Mucosa of gallbladder (tissue), 1 donor: ENCODE data around the gene HSPBAP1. TPM values are rescaled to one million over a fixed set of nuclear protein-coding genes. Genes with fewer than 3 reads are reported as not detected.
"Not testable (repeated sequence)": the region's sequence is repeated elsewhere in the genome, so short reads cannot be mapped to it uniquely, and the experiment has no call there.

ENCODE experiments used
- DNase-seq: peaks from one replicate; pipeline ENCODE4 v3.0.0-alpha.2; 2020; ENCODE audit warnings: low spot score
- total RNA-seq: library from RNA; stranded (reverse); gene quantifications from one replicate; pipeline ENCODE4 v1.2.1, GENCODE V29; 2021
- donor health status: DM: no; HTN: no; CAD: no.

The HSPBAP1 gene
- total RNA-seq, 1 donor from 2014 or later, result 8.2 TPM

DNA sequence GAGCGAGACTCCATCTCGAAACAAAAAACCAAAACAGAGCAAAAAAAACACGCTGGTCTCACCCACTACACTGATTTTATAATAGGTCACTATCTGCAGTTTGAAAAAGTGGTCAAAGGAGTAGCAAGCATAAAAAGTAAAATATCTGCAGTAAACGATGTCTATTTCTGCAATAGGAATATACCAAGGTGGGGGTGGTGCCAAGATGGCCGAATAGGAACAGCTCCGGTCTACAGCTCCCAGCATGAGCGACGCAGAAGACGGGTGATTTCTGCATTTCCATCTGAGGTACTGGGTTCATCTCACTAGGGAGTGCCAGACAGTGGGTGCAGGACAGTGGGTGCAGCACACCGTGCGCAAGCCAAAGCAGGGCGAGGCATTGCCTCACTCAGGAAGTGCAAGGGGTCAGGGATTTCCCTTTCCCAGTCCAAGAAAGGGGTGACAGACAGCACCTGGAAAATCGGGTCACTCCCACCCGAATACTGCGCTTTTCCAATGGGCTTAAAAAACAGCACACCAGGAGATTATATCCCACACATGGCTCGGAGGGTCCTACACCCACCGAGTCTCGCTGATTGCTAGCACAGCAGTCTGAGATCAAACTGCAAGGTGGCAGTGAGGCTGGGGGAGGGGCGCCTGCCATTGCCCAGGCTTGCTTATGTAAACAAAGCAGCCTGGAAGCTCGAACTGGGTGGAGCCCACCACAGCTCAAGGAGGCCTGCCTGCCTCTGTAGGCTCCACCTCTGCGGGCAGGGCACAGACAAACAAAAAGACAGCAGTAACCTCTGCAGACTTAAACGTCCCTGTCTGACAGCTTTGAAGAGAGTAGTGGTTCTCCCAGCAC lies 60.7 kb downstream of the HSPBAP1 start:
- not testable (repeated sequence) for DNase-seq

DNA sequence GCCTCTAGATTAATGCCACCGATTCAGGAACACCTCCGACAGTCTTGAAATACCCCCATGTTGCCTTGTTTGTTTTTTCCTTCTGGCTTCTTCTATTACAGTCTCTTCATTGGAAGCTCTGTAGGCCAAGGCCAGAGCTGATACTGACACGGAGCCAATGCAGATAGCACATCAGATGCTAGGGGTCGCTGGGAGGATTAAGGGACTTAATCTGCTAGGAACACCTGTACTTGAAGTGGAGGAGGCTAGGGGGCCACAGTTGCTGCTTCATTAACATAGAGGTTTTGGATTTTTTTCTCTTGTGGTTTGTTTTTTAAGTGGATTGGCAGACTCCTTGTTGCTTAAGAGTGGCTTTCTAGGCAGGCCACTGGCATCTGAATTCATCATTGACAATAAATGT lies 63.4 kb downstream of the HSPBAP1 start:
- no peak for DNase-seq

DNA sequence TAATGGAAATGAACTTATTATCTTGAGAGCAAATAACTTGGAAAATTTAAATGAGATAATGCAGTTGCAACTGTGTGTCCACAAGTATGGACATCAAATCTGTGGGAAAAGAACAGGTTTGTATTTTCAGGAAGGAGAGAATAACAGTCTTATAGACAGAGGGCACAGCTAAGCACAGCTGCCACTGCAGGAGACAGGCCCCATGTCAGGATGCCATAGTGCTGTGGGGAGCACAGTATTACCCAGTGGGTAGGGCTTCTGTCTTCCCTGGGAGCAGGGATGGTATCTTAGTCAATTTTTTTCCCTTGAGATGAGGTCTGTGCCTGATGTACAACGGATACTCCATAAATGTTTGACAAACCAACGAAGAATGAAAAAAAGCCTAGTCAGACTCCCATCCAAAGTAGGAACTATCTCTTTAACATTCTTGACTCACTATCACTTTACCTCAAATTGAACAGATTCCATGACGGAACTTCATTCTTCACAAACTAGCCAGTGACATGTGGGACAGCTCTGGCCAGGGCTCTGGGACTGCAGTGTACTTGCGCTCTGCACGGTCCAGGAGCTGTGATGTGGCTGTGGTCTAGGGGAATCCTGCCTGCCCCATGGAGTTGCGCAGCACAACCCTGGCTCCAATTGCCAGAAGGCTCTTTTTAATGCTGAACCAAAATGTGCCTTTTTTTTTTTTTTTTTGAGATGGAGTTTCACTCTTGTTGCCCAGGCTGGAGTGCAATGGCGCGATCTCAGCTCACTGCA lies 64.7 kb downstream of the HSPBAP1 start:
- DNase-seq, result no peak

DNA sequence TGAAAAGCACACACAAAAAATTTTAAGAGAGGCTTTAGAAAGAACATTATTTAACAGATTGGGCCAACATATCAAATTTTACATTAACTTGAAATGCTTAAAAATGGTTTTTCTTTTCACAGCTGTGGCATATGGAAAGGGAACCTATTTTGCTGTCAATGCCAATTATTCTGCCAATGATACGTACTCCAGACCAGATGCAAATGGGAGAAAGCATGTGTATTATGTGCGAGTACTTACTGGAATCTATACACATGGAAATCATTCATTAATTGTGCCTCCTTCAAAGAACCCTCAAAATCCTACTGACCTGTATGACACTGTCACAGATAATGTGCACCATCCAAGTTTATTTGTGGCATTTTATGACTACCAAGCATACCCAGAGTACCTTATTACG lies 65.4 kb downstream of the HSPBAP1 start:
- no peak for DNase-seq

DNA sequence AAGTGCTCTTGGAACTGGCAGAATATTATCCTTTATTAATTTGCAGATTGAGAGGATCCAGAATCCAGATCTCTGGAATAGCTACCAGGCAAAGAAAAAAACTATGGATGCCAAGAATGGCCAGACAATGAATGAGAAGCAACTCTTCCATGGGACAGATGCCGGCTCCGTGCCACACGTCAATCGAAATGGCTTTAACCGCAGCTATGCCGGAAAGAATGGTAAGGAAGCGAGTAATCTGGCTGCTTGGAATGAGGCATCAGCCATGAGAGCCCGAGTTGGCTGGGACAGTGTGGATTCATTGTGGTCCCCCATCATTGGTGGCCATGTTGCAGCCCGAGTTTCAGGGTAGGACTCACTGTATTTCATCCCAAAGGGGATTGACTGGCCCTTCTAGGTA lies 65.9 kb downstream of the HSPBAP1 start:
- DNase-seq, result no peak

DNA sequence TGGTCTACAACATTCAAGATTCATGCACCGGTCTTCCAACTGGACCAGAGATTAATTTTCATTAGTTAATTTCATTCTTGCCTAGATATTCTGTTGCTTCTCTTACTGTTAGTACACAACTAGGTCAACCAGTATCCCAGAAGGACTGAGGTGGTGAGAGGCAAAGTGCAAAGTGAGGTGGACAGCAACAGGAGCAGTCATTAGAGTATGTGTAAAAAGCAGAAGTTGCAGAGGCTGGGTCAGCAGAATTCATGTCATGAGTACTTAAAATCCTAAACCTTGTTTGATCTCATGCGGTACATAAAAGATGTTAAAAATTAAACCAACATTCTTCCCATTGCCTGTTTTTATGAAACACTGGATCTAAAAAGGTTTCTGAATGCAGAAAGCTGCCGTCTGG lies 66.3 kb downstream of the HSPBAP1 start:
- DNase-seq, result no peak

DNA sequence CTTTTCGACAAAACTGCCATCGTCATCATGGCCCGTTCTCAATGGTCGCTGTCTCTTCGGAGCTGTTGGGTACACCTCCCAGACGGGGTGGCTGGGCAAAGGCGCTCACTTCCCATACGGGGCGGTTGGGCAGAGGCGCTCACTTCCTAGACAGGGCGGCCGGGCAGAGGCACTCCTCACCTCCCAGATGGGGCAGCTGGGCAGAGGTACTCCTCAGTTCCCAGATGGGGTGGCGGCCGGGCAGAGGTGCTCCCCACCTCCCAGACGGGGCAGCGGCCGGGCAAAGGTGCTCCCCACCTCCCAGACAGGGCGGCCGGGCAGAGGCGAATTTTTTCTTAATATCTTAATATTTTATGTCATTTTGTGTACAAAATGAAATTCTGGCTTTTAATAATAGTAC lies 68.5 kb downstream of the HSPBAP1 start:
- no peak for DNase-seq

DNA sequence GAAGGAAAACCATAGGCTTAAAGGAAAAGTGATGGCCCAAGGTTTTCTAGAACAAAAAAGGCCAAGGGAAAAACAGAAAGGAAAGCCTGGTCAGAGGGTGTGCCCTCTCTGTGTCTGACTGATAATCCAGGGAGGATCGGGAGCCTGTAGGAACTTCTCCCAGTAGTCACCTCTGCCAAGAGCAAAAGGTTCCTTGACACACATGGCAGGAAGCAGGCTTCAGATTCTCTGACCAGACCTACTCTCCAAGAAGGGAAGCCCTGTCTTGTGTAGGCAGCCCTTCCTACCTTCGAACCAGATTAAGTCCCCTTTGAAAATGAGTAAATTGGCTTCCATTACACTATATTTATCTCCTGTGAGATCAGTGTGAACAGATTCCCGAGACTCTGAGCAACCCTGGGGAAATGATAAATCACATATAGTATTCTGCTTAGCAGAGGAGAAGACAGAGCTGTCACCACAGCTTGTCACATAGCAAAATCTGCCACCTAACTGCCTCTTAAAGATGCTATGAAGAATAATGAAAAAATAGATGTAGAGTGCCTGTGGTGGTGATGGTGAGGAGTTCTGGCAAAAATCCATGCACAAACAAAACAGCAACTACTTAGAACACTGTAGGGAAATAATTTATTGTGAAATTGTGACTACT lies 74.2 kb downstream of the HSPBAP1 start:
- DNase-seq, result no peak

DNA sequence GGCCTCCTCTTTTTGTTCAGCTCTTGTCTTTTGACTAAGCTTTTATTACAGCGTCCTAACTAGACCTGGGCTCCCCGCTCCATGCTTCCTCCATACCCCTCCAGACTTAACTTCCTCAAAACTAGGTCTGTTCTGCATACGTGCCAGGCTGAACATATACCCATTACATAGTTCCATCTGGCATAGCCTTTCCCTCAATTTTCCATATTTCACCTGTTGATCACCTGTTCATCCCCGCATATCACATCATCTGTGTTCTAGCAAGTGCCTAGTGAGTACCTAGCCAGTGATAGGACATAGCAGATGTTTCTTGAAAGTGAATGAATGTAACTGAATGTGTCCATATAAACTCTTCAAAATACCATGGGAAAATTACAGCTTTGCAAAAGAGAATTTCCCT lies 77.0 kb downstream of the HSPBAP1 start:
- DNase-seq, result no peak

DNA sequence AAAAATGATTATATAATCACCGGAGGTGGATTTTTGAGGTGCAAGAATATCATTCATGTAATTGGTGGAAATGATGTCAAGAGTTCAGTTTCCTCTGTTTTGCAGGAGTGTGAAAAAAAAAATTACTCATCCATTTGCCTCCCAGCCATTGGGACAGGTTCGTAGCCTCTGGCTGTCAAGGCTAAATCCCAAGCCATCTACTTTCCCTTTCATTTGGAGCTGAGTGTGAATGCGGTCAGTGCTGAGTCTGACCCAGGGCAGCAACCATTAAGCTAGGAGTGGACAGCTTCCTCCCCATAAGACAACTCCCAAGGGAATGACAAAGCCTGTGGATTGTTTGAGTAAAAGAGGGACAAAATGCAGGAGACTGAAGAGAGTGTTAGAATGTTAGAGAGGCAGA lies 79.4 kb downstream of the HSPBAP1 start:
- DNase-seq, result no peak

DNA sequence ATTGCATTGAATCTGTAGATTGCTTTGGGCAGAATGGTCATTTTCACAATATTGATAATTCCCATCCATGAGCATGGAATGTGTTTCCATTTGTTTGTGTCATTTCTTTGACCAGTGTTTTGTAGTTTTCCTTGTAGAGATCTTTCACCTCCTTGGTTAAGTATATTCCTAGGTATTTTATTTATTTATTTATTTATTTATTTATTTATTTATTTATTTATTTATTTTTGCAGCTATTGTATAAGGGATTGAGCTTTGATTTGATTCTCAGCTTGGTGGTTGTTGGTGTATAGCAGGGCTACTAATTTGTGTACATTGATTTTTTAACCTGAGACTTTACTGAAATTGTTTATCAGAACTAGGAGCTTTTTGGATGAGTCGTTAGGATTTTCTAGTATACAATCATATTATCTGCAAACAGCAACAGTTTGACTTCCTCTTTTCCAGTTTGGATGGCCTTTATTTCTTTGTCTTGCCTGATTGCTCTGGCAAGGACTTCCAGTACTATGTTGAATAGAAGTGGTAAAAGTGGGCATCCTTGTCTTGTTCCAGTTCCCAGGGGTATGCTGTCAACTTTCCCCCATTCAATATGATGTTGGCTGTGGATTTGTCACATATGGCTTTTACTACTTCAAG lies 82.9 kb downstream of the HSPBAP1 start:
- DNase-seq, result not testable (repeated sequence)

DNA sequence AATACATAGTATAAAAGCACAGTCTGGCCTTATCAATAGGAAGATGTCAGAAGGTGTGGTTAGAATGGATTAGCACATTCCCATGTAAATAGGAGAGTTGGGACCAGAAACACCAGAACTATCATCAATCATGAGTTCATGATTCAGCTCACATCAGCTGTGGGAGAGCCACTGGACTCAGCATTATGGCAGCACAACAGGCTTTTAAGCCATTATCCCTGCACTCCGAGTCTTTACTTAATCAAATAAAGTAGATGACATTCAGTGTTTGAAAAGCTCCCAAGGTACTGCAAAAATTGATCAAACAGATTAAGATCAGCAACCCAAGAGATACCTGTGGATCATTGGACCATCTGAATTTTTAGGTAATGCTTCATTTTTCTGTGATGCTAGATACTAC lies 88.3 kb downstream of the HSPBAP1 start:
- DNase-seq, result no peak

DNA sequence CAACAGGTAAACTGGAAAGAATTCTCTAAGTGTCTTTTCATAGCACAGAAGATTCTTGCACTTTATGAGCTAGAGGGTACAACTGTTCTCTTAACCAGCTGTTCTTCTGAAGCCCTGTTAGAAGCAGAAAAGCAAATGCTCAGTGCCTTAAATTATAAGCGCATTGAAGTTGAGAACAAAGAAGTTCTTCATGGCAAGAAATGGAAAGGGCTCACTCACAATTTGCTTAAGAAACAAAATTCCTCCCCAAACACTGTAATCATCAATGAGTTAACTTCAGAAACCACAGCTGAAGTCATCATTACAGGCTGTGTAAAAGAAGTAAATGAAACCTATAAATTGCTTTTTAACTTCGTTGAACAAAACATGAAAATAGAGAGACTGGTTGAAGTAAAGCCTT lies 93.4 kb downstream of the HSPBAP1 start:
- no peak for DNase-seq

DNA sequence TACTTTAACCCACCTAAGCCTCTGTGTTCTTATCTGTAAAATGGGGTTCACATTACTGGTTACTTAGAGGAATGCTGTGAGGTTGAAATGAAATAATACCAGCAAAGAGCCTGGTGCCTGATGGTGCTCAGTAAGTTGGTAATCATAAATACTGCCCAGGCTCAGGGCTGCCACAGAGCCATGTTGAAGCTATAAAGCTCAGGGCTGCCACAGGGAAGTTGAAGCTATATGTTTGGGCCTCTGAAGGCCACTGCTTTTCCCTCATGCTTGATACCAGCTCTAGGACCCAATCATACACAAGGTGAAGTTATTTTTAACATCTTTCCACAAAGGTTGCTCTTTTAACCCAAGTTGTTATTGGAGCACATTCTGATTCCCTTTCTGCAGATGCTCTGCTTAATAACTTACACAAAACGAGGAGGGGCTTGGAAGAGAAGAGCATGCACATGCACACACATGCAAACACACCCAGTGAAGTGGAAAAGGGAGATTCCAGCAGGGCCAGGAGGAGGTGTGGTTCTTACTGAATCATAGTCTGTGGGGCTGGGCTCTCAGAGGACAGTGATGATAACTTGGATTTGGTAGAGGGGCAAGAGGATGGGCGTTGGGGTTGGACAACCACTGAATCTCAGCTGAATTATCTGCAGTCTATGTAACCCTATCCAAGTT lies 95.5 kb downstream of the HSPBAP1 start:
- no peak for DNase-seq

DNA sequence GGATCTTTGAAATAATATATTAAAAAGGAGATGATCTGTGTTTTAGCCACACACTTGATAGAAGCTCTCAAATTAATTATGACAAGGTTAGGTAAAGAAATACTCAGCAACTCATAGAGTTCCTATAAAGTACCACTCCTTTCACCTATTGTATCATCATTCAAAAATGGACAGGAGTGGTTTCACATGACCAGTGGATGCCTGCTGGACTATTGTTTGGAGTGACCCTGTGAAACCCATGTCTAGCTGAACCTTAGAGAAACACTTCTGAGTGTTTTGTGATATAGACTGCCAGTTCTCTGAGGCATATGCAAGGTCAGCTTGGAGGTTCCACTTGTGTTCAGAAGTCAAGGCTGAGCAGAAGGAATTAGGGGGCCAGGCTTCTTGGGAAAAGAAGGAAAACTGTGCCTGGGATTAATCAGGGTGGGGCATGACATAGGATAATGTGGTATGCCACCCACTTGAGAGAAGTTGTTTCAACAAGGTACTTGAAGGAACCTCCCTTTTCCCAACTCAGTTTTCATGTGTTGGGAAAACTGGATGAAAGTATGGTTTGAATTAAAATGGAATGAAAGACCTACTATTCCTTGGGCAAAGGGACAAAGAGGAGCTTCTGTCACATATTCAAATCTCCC lies 97.6 kb downstream of the HSPBAP1 start:
- no peak for DNase-seq

DNA sequence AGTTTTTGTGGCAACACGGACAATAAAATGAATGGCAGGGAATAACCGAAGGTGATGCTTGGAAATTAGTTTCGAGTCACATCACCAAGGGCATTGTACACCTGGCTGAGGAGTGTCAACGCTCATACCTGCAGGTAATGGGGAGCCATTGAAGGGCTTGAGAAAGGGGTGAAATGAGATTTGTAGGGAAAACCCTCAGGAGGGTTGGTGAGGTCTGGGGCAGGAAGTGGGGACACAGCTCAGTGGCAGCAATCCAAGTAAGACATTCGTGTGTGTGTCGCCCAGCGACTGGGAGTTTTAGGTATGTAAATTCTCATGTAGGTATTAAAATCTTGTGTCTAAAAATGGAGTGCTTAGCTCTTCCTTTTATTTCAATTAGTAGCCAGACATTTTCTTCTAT lies 98.7 kb downstream of the HSPBAP1 start:
- DNase-seq, result no peak

DNA sequence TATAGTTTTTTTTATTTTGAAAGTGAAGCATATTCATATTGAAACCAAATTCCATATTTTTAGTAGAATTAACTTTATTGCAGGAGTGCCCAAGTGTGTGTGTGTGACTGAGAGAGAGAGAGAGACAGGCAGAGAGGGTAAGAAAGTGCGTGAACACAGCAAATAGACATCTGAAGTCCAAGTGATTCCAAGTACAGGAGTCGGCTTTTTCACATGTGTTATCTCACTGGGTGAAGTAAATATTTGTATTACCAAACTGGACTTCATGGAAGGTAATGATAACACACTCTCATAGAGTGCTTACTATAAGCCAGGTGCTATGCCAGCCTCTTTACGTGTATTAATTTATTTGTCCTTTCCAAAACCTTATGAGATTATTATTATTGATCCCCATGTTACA lies 101.0 kb downstream of the HSPBAP1 start:
- DNase-seq, result no peak

DNA sequence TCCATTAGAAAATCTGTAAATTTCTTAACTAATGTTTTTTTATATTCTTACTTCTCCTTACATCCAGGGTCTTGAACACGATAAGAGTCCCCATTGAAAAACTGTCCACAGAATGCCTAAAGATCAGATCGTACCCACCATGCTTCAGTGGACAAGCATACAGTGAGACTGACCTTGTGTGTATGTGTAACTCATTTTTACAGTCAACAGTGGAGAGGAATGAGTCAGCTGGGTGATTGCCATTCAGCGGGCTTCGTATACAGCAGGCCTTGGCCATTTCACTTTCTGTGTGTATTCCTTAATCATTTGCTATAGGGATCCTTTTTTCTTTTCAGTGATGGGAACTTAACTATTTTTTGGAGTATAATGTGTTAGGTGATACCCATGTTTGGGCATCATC lies 102.4 kb downstream of the HSPBAP1 start:
- no peak for DNase-seq

DNA sequence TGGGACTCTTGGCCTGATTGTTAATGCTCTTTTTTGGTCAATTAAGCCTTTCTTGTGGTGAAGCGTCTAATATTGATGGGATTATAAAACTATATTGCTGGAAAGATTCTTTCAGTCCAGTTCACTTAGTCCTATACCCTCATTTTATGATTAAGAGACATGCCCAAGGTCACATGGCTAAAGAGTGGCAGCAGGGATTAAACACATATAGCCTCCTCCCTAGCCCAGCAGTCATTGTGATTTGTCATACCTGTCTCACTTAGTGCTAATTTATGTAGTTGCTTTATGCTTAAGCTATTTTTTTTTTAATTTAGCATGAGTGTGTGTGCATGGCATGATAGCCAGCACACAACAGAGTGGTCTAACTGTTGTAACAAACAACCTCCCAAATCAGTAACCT lies 103.5 kb downstream of the HSPBAP1 start:
- DNase-seq, result no peak
